Activated CD4-positive, CD25-positive, alpha-beta regulatory T cell (primary cell): ENCODE results near the gene WHRN.

ENCODE experiments used
- DNase-seq, 4 experiments: peaks; one replicate each; lab custom pipeline; 2025; lab: John Stamatoyannopoulos, UW

WHRN gene

GRCh38 chr9:114378883-114379282 lies 126.4 kb downstream of the WHRN start:
- no peak for DNase-seq

GRCh38 chr9:114378016-114378415 lies 127.3 kb downstream of the WHRN start:
- no peak for DNase-seq

- no peak for DNase-seq
These were observed 128.5 kb downstream of the WHRN start for GRCh38 chr9:114376586-114377445.

- no peak for DNase-seq
These were observed 129.7 kb downstream of the WHRN start for GRCh38 chr9:114375386-114376175.

GRCh38 chr9:114374936-114375335 lies 130.3 kb downstream of the WHRN start:
- DNase-seq = no peak

GRCh38 chr9:114373960-114374730 lies 131.1 kb downstream of the WHRN start:
- no peak for DNase-seq

GRCh38 chr9:114372921-114373448 lies 132.3 kb downstream of the WHRN start:
- DNase-seq = peak; percentile 17 to 83 (median 62)

- DNase-seq = no peak
These were observed 133.0 kb downstream of the WHRN start for GRCh38 chr9:114371973-114372917.

GRCh38 chr9:114371343-114371944 lies 133.8 kb downstream of the WHRN start:
- no peak for DNase-seq

- DNase-seq = no peak
These were observed 134.3 kb downstream of the WHRN start for GRCh38 chr9:114370968-114371320.

GRCh38 chr9:114370251-114370967 lies 134.9 kb downstream of the WHRN start:
- DNase-seq = no peak

GRCh38 chr9:114369216-114370130 lies 135.8 kb downstream of the WHRN start:
- DNase-seq = no peak

GRCh38 chr9:114367772-114368569 lies 137.3 kb downstream of the WHRN start:
- DNase-seq = no peak

GRCh38 chr9:114367366-114367765 lies 137.9 kb downstream of the WHRN start:
- no peak for DNase-seq

GRCh38 chr9:114366334-114367128 lies 138.7 kb downstream of the WHRN start:
- no peak for DNase-seq

GRCh38 chr9:114365194-114365593 lies 140.1 kb downstream of the WHRN start:
- DNase-seq = no peak
